K562 (cell line): ENCODE measurements around the gene RNF151. TPM values are rescaled to one million over a fixed set of nuclear protein-coding genes. Genes with fewer than 3 reads are reported as not detected.
A peak's percentile ranks its signal among the peaks of the same experiment; 100 is the strongest.

Experiments used
- ATAC-seq: fragments of 200-7000 bp; cut with Tn5 transposase; 3 replicates; pipeline ENCODE4 v1.9.1; 2020; ENCODE audit warnings: moderate library complexity
- BruUV-seq: library from RNA; stranded (reverse); fragments of 400-500 nt; replicated peaks from 2 replicates; lab custom pipeline; 2021; lab: Mats Ljungman, UMichigan
- CTCF ChIA-PET: fragments of 300-600 bp; formaldehyde crosslinking; extraction: SDS; loops from one replicate; lab custom pipeline; 2021; ENCODE audit warnings: low intra/inter-chr PET ratio; lab: Yijun Ruan, JAX
- POLR2A ChIA-PET: fragments of 300-600, 350-650 bp; sonication (Branson Sonifier 250); formaldehyde crosslinking; extraction: SDS; loops from one replicate; lab custom pipeline; 2021; ENCODE audit warnings: antibody characterized with exemption, inconsistent platforms; lab: Yijun Ruan, JAX
- DNase-seq, 4 experiments: peaks; one replicate each; pipeline versions ENCODE4 v3.0.0 to v3.0.0-alpha.2; 2011 to 2018; ENCODE audit warnings: low spot score in 3 of 4, mixed read lengths in 3 of 4; ENCODE audit errors: extremely low read depth in 1 of 4
- FAIRE-seq: peaks from 2 replicates; lab custom pipeline; 2011; peaks lifted over from hg19 to GRCh38; lab: Jason Lieb, UNC
- H2AFZ ChIP-seq: 2 replicates; pipeline ENCODE4 v1.6.0; 2011; ENCODE audit warnings: low read depth, low read length, control low read depth, inconsistent platforms
- H3K27ac ChIP-seq: fragments of 200-600 bp; 3 replicates; pipeline ENCODE4 v1.8.0; 2011; ENCODE audit warnings: low read depth, mild to moderate bottlenecking, control low read depth, inconsistent platforms, low read length, moderate library complexity, mixed read lengths; ENCODE audit errors: extremely low read depth
- H3K27me3 ChIP-seq, 2 experiments: fragments of 300-600 bp in 1 of 2; 2 replicates in 1 of 2; 3 replicates in 1 of 2; pipeline versions ENCODE4 v1.6.0 to v1.8.0; 2011; ENCODE audit warnings: inconsistent platforms in 2 of 2, low read length in 2 of 2, mild to moderate bottlenecking in 1 of 2, mixed read lengths in 1 of 2, moderate library complexity in 1 of 2; ENCODE audit not compliant: control insufficient read depth in 2 of 2, insufficient read depth in 2 of 2
- H3K36me3 ChIP-seq: fragments of 300-600 bp; 3 replicates; pipeline ENCODE4 v1.8.0; 2011; ENCODE audit warnings: mild to moderate bottlenecking, low read length, inconsistent platforms; ENCODE audit not compliant: control insufficient read depth, insufficient read depth
- H3K4me1 ChIP-seq, 2 experiments: fragments of 200-600 bp in 1 of 2; replicated peaks in 1 of 2; 2 replicates in 1 of 2; 3 replicates in 1 of 2; pipeline versions ENCODE4 v1.5.1 to v1.8.0; 2011; ENCODE audit warnings: inconsistent platforms in 2 of 2, low read length in 2 of 2, mild to moderate bottlenecking in 1 of 2, mixed read lengths in 1 of 2, moderate library complexity in 1 of 2; ENCODE audit not compliant: control insufficient read depth in 2 of 2, insufficient read depth in 2 of 2
- H3K4me2 ChIP-seq: 2 replicates; pipeline ENCODE4 v1.6.1; 2011; ENCODE audit warnings: low read length, control low read depth, inconsistent platforms, mixed read lengths; ENCODE audit not compliant: insufficient read depth
- H3K4me3 ChIP-seq: fragments of 200-600 bp; sonication (generic), shearing (Covaris generic); 2 replicates; pipeline ENCODE4 v1.5.1; 2016; ENCODE audit warnings: control low read depth, inconsistent platforms
- H3K79me2 ChIP-seq: fragments of 200-600 bp; 3 replicates; pipeline ENCODE4 v1.8.0; 2011; ENCODE audit warnings: low read length, inconsistent platforms; ENCODE audit not compliant: control insufficient read depth, insufficient read depth
- H3K9ac ChIP-seq, 2 experiments: 2 replicates each; pipeline versions ENCODE4 v1.6.0 to v1.6.1; 2011; ENCODE audit warnings: low read depth in 2 of 2, low read length in 2 of 2, control low read depth in 1 of 2, inconsistent platforms in 1 of 2, mild to moderate bottlenecking in 1 of 2, mixed read lengths in 1 of 2; ENCODE audit not compliant: insufficient read depth in 1 of 2
- H3K9me1 ChIP-seq: one replicate; pipeline ENCODE4 v1.6.0; 2011; ENCODE audit warnings: inconsistent platforms, mild to moderate bottlenecking, low read length, moderate library complexity; ENCODE audit not compliant: control insufficient read depth, insufficient read depth
- H3K9me3 ChIP-seq: replicated peaks from 2 replicates; pipeline ENCODE4 v1.5.1; 2011; ENCODE audit warnings: low read depth, low read length, inconsistent platforms; ENCODE audit not compliant: control insufficient read depth, insufficient read depth
- H4K20me1 ChIP-seq: replicated peaks from 2 replicates; pipeline ENCODE4 v1.6.1; 2011; ENCODE audit warnings: low read length, inconsistent platforms, mixed read lengths; ENCODE audit not compliant: control insufficient read depth, insufficient read depth
- BRF1 ChIP-seq: IDR thresholded peaks from 3 replicates; pipeline ENCODE4 v1.6.1; 2011; ENCODE audit warnings: borderline replicate concordance, mild to moderate bottlenecking; ENCODE audit not compliant: insufficient read length; ENCODE audit errors: extremely low read depth
- DMBX1 ChIP-seq: fragments of 250-450 bp; sonication (Bioruptor Pico); IDR thresholded peaks from 2 replicates; pipeline ENCODE4 v1.8.0; 2022; ENCODE audit warnings: inconsistent platforms, mild to moderate bottlenecking, moderate library complexity, borderline replicate concordance
- MYNN ChIP-seq, 2 experiments: sonication (generic); formaldehyde crosslinking in 1 of 2; IDR thresholded peaks; 2 replicates each; pipeline versions ENCODE4 v1.5.0 to v1.6.1; 2016 to 2020; ENCODE audit warnings: antibody characterized with exemption in 1 of 2, missing genetic modification reagents in 1 of 2
- PCBP1 ChIP-seq: fragments of 200-400 bp; formaldehyde crosslinking; IDR thresholded peaks from 2 replicates; pipeline ENCODE4 v1.6.1; 2018; ENCODE audit warnings: mild to moderate bottlenecking, low read depth, low read length; ENCODE audit not compliant: poor library complexity, severe bottlenecking
- POLR3A ChIP-seq: IDR thresholded peaks from 2 replicates; pipeline ENCODE4 v1.6.1; 2011; ENCODE audit warnings: borderline replicate concordance, mild to moderate bottlenecking, moderate library complexity; ENCODE audit not compliant: insufficient read length, insufficient read depth; ENCODE audit errors: extremely low read depth
- ZNF146 ChIP-seq: IDR thresholded peaks from one replicate; pipeline ENCODE4 v1.6.1; 2018; ENCODE audit warnings: missing compliant biosample characterization; ENCODE audit not compliant: unreplicated experiment
- WGBS: fragments of 100-300 bp; shearing (Covaris generic); methylation state at CpG from one replicate; pipeline ENCODE4 v1.1.6; 2016; ENCODE audit warnings: low coverage, mixed read lengths; ENCODE audit not compliant: insufficient coverage; ENCODE audit errors: missing lambda C conversion rate; 5-methylcytosine and 5-hydroxymethylcytosine counted together
- in situ Hi-C: fragments of 300-500 bp; cut with MboI; formaldehyde crosslinking; loops from 4 replicates; pipeline ENCODE4 v1.15.0; 2018; ENCODE audit warnings: inconsistent platforms, mixed read lengths
- intact Hi-C: fragments of 100-400 bp; cut with micrococcal nuclease; formaldehyde crosslinking; loops from 2 replicates; pipeline ENCODE4 v1.14.2; 2022
- polyA plus RNA-seq, 8 experiments: library from polyadenylated mRNA; depleted of rRNA in 4 of 8; stranded (reverse) in 5 of 8; unstranded in 3 of 8; fragments of >200 nt; fragmentation: Nextera tagmentation in 2 of 8; fragmentation: Illumina TruSeq in 1 of 8; extraction: Ambion mirVana in 2 of 8; extraction: Trizol in 1 of 8; gene quantifications; 2 replicates each; pipeline versions ENCODE4 v1.2.1 to v1.2.3, GENCODE V29; 2011 to 2014; ENCODE audit warnings: inconsistent platforms in 1 of 8, missing spikeins in 1 of 8
- total RNA-seq, 7 experiments: library from RNA; depleted of rRNA in 6 of 7; stranded (reverse); fragments of >200 nt in 6 of 7; fragmentation: Illumina TruSeq in 2 of 7; extraction: Trizol in 2 of 7; gene quantifications; 2 replicates each; pipeline versions ENCODE4 v1.2.1 to v1.2.3, GENCODE V29; 2011 to 2021; ENCODE audit warnings: low replicate concordance in 1 of 7
- TF ChIP-seq, protein P1 (sequence below): fragments of 450-650 bp; IDR thresholded peaks from 2 replicates; pipeline ENCODE4 v1.6.1; 2016; ENCODE audit warnings: low read depth
- TF ChIP-seq, protein P2 (sequence below), 3 experiments: fragments of 200-800 bp in 1 of 3; sonication (Bioruptor generic) in 1 of 3; sonication (generic) in 1 of 3; formaldehyde crosslinking in 1 of 3; IDR thresholded peaks; 2 replicates each; pipeline versions ENCODE4 v1.6.1 to v1.8.0; 2016 to 2022; ENCODE audit warnings: mild to moderate bottlenecking in 2 of 3, missing compliant biosample characterization in 2 of 3, missing genetic modification characterization in 2 of 3, missing genetic modification reagents in 1 of 3

RNF151 gene
- total and polyA plus RNA-seq, 9 of the 15 experiments (the other 6 are each of a cell fraction or from before 2014, with no cell fraction given): not detected

DNA sequence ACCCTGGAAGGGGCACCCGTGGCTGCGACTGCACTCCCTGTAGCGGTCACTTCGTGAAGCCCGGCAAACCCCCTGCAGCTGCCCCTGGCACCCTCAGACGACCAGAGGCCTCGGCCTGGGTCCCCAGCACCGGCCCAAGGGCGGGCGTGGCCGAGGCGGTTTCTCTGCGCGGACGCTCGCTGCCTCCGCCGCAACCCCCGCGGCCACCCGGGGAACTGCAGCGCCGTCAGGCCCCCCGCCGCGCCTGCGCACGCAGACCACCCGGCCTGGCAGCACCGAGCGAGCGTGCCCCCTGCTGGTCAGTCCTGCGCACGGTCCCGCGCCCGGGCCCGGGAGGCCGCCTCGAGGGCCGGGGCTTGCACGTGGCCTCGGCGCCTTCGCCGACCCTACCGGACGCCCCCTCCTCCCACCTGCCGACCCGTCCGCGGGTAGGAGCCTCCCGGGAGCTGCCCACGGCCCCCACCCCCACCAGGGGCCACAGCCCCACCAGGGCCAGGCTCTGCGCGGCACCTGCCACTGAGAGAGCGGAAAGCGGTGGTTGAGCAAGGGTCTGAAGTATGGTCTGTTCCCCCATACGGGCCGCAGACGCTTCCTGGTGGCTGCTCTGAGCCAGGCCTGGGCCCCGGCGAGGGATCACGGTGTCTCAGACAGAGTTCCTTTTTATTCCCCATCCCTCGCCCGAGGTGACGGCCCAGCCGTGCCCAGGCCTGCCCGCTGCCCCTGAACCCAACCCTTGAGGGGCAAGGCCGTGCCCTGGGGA lies 36.9 kb upstream of the RNF151 start (continued):
- no peak; the same call in none of the 2 replicates for TF ChIP-seq DMBX1 (CRISPR knock-in tag)
- TF ChIP-seq MYNN (IDR thresholded peaks at IDR 0.05): 0 out of 2 replicates have a peak, but pooled peaks have one; percentile 17
- TF ChIP-seq MYNN (CRISPR knock-in tag; IDR thresholded peaks at IDR 0.05): no peak
- no peak for TF ChIP-seq ZNF146 (CRISPR knock-in tag)
- no peak for TF ChIP-seq BRF1
- no peak for TF ChIP-seq POLR3A

DNA sequence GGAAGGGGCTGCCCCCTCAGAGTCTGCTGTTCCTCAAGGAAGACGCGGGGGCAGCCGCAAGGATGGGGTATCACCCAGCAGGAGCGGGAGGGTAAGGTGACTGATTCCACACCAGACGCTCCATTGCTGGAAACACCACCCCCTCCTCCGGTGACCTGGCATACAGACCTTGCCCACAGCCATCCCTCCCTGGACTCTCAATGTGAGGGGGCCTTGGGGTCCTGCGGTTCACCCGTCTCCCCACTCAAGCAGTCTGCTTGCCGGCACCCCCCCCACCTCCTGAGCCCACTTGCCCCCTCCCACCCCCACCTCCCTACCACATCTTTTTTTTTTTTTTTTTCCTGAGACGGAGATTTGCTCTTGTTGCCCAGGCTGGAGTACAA lies 36.3 kb upstream of the RNF151 start:
- no peaks in the 10 kb centered on the region for H3K9me1 ChIP-seq
- TF ChIP-seq, protein P1, sequence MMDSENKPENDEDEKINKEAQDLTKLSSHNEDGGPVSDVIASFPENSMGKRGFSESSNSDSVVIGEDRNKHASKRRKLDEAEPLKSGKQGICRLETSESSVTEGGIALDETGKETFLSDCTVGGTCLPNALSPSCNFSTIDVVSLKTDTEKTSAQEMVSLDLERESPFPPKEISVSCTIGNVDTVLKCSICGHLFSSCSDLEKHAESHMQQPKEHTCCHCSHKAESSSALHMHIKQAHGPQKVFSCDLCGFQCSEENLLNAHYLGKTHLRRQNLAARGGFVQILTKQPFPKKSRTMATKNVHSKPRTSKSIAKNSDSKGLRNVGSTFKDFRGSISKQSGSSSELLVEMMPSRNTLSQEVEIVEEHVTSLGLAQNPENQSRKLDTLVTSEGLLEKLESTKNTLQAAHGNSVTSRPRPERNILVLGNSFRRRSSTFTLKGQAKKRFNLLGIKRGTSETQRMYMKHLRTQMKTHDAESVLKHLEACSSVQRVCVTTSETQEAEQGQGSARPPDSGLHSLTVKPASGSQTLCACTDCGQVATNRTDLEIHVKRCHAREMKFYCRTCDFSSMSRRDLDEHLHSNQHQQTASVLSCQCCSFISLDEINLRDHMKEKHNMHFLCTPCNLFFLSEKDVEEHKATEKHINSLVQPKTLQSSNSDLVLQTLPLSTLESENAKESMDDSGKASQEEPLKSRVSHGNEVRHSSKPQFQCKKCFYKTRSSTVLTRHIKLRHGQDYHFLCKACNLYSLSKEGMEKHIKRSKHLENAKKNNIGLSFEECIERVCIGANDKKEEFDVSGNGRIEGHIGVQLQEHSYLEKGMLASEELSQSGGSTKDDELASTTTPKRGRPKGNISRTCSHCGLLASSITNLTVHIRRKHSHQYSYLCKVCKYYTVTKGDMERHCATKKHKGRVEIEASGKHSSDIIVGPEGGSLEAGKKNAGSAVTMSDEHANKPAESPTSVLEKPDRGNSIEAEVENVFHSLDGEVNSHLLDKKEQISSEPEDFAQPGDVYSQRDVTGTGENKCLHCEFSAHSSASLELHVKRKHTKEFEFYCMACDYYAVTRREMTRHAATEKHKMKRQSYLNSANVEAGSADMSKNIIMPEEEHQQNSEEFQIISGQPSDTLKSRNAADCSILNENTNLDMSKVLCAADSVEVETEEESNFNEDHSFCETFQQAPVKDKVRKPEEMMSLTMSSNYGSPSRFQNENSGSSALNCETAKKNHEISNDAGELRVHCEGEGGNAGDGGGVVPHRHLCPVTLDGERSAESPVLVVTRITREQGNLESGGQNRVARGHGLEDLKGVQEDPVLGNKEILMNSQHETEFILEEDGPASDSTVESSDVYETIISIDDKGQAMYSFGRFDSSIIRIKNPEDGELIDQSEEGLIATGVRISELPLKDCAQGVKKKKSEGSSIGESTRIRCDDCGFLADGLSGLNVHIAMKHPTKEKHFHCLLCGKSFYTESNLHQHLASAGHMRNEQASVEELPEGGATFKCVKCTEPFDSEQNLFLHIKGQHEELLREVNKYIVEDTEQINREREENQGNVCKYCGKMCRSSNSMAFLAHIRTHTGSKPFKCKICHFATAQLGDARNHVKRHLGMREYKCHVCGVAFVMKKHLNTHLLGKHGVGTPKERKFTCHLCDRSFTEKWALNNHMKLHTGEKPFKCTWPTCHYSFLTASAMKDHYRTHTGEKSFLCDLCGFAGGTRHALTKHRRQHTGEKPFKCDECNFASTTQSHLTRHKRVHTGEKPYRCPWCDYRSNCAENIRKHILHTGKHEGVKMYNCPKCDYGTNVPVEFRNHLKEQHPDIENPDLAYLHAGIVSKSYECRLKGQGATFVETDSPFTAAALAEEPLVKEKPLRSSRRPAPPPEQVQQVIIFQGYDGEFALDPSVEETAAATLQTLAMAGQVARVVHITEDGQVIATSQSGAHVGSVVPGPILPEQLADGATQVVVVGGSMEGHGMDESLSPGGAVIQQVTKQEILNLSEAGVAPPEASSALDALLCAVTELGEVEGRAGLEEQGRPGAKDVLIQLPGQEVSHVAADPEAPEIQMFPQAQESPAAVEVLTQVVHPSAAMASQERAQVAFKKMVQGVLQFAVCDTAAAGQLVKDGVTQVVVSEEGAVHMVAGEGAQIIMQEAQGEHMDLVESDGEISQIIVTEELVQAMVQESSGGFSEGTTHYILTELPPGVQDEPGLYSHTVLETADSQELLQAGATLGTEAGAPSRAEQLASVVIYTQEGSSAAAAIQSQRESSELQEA: no peak
- TF ChIP-seq, protein P2, sequence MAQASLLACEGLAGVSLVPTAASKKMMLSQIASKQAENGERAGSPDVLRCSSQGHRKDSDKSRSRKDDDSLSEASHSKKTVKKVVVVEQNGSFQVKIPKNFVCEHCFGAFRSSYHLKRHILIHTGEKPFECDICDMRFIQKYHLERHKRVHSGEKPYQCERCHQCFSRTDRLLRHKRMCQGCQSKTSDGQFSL (CRISPR knock-in tag; IDR thresholded peaks at IDR 0.05): no peak
- TF ChIP-seq, protein P2 (tag; IDR thresholded peaks at IDR 0.05): 0 out of 4 replicates have a peak, but pooled peaks of 1 of the 2 experiments have one; percentile 10
- TF ChIP-seq PCBP1: peak; percentile 61
- TF ChIP-seq, all 486 proteins: peak for 2
- no peak for DNase-seq
- in situ Hi-C loops: loop anchor here (5.0 kb wide), 1 partner anchor 148 kb away; the partner anchor contains the start of genes NUBP2 and SPSB3
- Histone ChIP-seq H3K4me1 (peaks cover 7 to 43% of the 10 kb centered on the region in 2 experiments; a peak in 4 of 5 replicates), H3K4me2 (no peak overlapping the region), H3K27me3 (no peaks in the 10 kb centered on the region), H3K36me3 (no peaks in the 10 kb centered on the region), H3K27ac (no peak overlapping the region), H3K9ac (no peak overlapping the region), H3K9me3 (no peaks in the 10 kb centered on the region), H3K79me2 (no peaks in the 10 kb centered on the region), H4K20me1 (no peaks in the 10 kb centered on the region), H3K4me3 (no peak overlapping the region), H2AFZ (peak overlapping the region; percentile 95)
- 73% methylated on average over 5 of the region's 10 CpGs for WGBS
- intact Hi-C loops: no loop called here
- ChIA-PET POLR2A (no interaction called here), CTCF (interaction anchor here (0.6 to 3.4 kb wide), 7 partner anchors 58 to 683 kb away, joined by 3 to 51 read pairs (median 8); partner anchors contain the start of genes EME2, MEIOB and MRPS34)
- no TSS peak for BruUV-seq
- no peak for ATAC-seq
- no peak for FAIRE-seq
